Fibroblast of pulmonary artery (primary cell): ENCODE results near the gene VSTM1.
A peak's percentile ranks its signal among the peaks of the same experiment; 100 is the strongest.

Experiments
- DNase-seq: peaks from one replicate; pipeline ENCODE4 v3.0.0-alpha.2; 2010; ENCODE audit warnings: low read depth
- H3K4me3 ChIP-seq: replicated peaks from 2 replicates; pipeline ENCODE4 v1.5.1; 2011; ENCODE audit warnings: low read depth, mild to moderate bottlenecking, control low read depth, low read length, moderate library complexity
- CTCF ChIP-seq: IDR thresholded peaks from 2 replicates; pipeline ENCODE4 v1.5.1; 2011; ENCODE audit warnings: mild to moderate bottlenecking, control low read depth, low read length, inconsistent platforms; ENCODE audit errors: missing control alignments

The VSTM1 gene

GRCh38 chr19:54095136-54095858, 31.6 kb upstream of the VSTM1 start:
- no peak for TF ChIP-seq CTCF
- H3K4me3 ChIP-seq: peak overlapping the region; percentile 33
- DNase-seq: no peak

- no peak for DNase-seq
- H3K4me3 ChIP-seq: no peak overlapping the region
- TF ChIP-seq CTCF: no peak
These were observed 30.8 kb upstream of the VSTM1 start for GRCh38 chr19:54094426-54095000.

- no peak for DNase-seq
- TF ChIP-seq CTCF: no peak
- no peak overlapping the region for H3K4me3 ChIP-seq
These were observed 20.7 kb upstream of the VSTM1 start for GRCh38 chr19:54084410-54084809.

- no peak within 1 kb of the TSS for H3K4me3 ChIP-seq
- no peak for DNase-seq
- no peak for TF ChIP-seq CTCF
These were observed 17.3 kb upstream of the VSTM1 start, which contains the start of gene TARM1 for GRCh38 chr19:54081032-54081431. TARM1 (minus strand) TSS chr19:54081365; CDS start chr19:54081340, 25 bp downstream.

- H3K4me3 ChIP-seq: no peak overlapping the region
- DNase-seq: no peak
- TF ChIP-seq CTCF: no peak
These were observed 13.6 kb upstream of the VSTM1 start for GRCh38 chr19:54077334-54077733.

- no peak for TF ChIP-seq CTCF
- DNase-seq: no peak
These were observed 11.2 kb upstream of the VSTM1 start for GRCh38 chr19:54074851-54075250.

GRCh38 chr19:54073829-54074228, 10.1 kb upstream of the VSTM1 start:
- TF ChIP-seq CTCF: no peak
- no peak overlapping the region for H3K4me3 ChIP-seq
- no peak for DNase-seq

More at GRCh38 chr19:54074851-54075250, 11.2 kb upstream of the VSTM1 start:
- no peak overlapping the region for H3K4me3 ChIP-seq
